GM19395 (cell line): ENCODE measurements around the gene SLC25A15.
"Not testable (repeated sequence)": the region's sequence is repeated elsewhere in the genome, so short reads cannot be mapped to it uniquely, and the experiment has no call there.

Experiments used
- ATAC-seq: cut with Tn5 transposase; IDR thresholded peaks from one replicate; pipeline ENCODE4 v1.9.1; 2021; ENCODE audit warnings: mild to moderate bottlenecking, moderate library complexity; ENCODE audit not compliant: unreplicated experiment

Gene SLC25A15

GRCh38 chr13:40780822-40781401, 8.5 kb upstream of the SLC25A15 start:
- no peak for ATAC-seq

GRCh38 chr13:40781717-40782116, 7.7 kb upstream of the SLC25A15 start:
- ATAC-seq = no peak

- not testable (repeated sequence) for ATAC-seq
These were observed 6.4 kb upstream of the SLC25A15 start for GRCh38 chr13:40782971-40783370.

GRCh38 chr13:40784540-40784939, 4.9 kb upstream of the SLC25A15 start:
- no peak for ATAC-seq

- no peak for ATAC-seq
These were observed 2.8 kb upstream of the SLC25A15 start for GRCh38 chr13:40786568-40786996.

- no peak for ATAC-seq
These were observed 2.3 kb upstream of the SLC25A15 start for GRCh38 chr13:40787062-40787461.

GRCh38 chr13:40788540-40789274, 704 bp upstream of the SLC25A15 start:
- not testable (repeated sequence) for ATAC-seq

- ATAC-seq = no peak
These were observed 774 bp downstream of the SLC25A15 start for GRCh38 chr13:40790154-40790616.

- ATAC-seq = peak; percentile 46
These were observed 3.1 kb downstream of the SLC25A15 start for GRCh38 chr13:40792284-40793051.

GRCh38 chr13:40793339-40793738, 3.9 kb downstream of the SLC25A15 start:
- no peak for ATAC-seq

GRCh38 chr13:40794414-40795368, 5.3 kb downstream of the SLC25A15 start:
- ATAC-seq = no peak

- ATAC-seq = no peak
These were observed 7.2 kb downstream of the SLC25A15 start for GRCh38 chr13:40796649-40797048.

GRCh38 chr13:40798380-40798779, 9.0 kb downstream of the SLC25A15 start:
- no peak for ATAC-seq

- no peak for ATAC-seq
These were observed 10.1 kb downstream of the SLC25A15 start for GRCh38 chr13:40799508-40799907.

- ATAC-seq = no peak
These were observed 11.1 kb downstream of the SLC25A15 start for GRCh38 chr13:40800559-40800958.

- no peak for ATAC-seq
These were observed 12.1 kb downstream of the SLC25A15 start for GRCh38 chr13:40801255-40802217.

- ATAC-seq = no peak
These were observed 13.9 kb downstream of the SLC25A15 start for GRCh38 chr13:40803316-40803715.

GRCh38 chr13:40806241-40806640, 16.8 kb downstream of the SLC25A15 start:
- no peak for ATAC-seq

- ATAC-seq = no peak
These were observed 20.1 kb downstream of the SLC25A15 start for GRCh38 chr13:40809471-40809870.
